GM11168 (cell line): ENCODE results near the gene FRAT2.

ENCODE experiments used
- in situ Hi-C: fragments of 300-500 bp; cut with MboI; formaldehyde crosslinking; loops from one replicate; pipeline ENCODE4 v1.12.0; 2022; ENCODE audit warnings: low sequenced_read_pairs; ENCODE audit not compliant: unreplicated experiment

Gene FRAT2

GRCh38 chr10:97328646-97329453 lies 5.7 kb downstream of the FRAT2 start:
- in situ Hi-C loops = no loop called here

- in situ Hi-C loops = no loop called here
These were observed 6.9 kb downstream of the FRAT2 start for GRCh38 chr10:97327348-97328294.

- in situ Hi-C loops = no loop called here
These were observed 8.8 kb downstream of the FRAT2 start for GRCh38 chr10:97325754-97326153.

- in situ Hi-C loops = no loop called here
These were observed 11.0 kb downstream of the FRAT2 start for GRCh38 chr10:97323501-97323900.

- in situ Hi-C loops = no loop called here
These were observed 12.7 kb downstream of the FRAT2 start for GRCh38 chr10:97321804-97322190.

DNA sequence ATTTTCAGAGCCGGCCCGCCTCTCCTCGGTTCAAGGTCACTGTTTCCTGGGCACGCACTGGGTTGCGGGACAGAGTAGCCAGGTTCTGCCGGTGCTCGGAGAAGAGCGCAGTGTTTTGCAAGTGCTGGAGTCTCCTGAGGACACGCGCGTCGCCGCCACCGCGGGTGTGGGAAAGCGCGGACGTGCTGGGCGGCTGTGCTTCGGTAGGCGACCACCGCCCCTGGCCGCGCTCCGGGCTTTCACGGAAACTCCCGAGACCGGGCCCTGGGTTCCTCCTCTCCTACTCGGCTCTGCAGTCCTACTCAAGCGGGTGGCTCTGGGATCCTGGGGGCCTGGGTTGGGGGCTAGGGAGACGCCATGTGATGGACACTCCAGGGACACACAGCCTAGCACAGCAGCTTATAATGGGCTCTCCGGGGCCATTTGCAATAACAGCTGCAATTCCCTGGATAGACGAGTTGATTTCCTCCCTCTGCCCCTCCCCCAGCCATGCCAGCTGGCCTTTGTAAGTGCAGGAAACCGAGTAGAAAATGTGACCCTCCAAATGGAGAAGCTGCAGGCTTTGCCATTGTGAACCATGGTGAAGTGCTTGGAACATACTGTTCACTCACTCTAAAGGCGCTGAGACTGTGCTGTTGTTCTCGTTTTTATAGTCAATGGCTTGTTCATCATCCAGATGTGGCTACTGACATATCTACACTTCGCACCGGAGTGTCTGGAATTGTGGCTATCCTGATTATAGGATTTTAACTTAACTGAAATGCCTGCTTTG lies 13.3 kb downstream of the FRAT2 start:
- in situ Hi-C loops = no loop called here

DNA sequence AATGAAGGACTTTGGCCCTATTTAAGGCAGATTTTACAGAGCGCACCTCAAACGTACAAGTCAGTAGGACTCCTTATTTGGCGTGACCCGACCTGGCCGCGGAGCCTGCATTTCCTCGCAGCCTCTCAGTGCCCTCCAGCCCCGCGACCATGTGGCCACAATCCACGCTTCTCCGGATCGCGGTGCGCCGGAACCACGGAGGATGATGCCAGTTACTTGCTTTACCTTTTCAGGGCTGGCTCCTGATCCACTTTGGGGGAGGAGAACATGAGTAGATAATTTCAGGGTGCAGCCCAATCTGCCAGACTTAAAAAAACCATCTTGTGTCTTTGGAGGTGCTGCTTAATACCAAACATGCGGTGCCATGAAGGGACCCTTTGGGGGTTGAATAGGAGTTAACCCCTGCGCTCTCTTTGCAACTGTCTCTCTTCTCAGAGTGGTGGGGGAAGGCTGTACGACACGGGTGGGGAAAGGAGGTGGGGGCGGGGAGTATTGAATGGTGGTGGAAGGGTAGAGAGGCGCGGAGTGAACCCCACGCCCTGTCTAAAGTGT lies 14.0 kb downstream of the FRAT2 start:
- in situ Hi-C loops = no loop called here

- in situ Hi-C loops = no loop called here
These were observed 14.7 kb downstream of the FRAT2 start for GRCh38 chr10:97319671-97320479.

DNA sequence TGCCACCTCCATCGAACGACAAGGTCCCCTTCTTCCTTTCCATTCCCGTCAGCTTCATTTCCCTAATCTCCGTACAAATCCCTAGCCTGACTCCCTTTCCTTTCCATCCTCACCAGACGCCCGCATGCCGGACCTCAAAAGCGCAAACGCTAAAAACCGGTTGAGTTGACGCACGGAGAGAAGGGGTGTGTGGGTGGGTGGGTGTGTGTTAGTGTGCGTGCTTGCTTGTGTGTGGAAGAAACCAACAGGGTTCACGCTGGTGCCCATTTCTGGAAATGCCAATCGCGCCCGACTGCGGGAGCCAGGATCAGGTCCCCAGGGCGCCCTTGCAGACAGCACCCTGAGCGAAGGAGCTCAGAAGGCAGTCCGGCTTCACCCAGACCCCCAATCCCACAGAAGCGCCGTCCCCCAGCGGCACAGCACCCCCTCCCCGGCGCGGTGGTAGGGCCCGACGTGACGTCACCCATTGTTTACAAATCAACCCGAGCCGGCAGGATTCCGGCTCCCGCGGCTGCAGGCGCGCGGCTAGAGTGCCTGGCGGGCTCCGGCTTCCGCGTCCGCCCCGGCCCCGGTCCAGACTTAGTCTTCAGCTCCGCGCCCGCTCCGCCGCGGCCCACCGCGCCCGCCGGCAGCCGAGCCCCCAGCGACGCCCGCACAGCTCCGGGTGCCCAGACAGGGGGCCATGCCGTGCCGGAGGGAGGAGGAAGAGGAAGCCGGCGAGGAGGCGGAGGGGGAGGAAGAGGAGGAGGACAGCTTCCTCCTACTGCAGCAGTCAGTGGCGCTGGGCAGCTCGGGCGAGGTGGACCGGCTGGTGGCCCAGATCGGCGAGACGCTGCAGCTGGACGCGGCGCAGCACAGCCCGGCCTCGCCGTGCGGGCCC lies 15.5 kb downstream of the FRAT2 start, which contains the start of gene FRAT1:
Gene FRAT1 (plus strand): TSS at position 500 of the 880 bp plus-strand sequence. CDS start 183 bp downstream, at position 683.
- in situ Hi-C loops = no loop called here

- in situ Hi-C loops = no loop called here
These were observed 19.9 kb downstream of the FRAT2 start for GRCh38 chr10:97314671-97315070.

DNA sequence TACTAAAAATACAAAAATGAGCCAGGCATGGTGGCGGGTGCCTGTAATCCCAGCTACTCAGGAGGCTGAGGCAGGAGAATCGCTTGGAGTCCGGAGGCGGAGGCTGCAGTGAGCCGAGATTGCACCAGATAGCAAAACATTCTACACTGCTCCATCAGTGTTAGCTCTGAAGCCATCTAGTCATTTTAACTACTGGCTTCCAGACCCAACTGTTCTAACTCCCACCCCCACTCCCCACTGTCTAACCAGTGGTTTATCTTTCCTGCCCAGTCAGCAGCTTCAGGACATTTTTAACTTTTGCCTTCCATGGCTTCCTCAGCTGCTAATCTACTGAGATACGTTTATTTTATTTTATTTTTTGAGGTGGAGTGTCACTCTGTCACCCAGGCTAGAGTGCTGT lies 21.6 kb downstream of the FRAT2 start:
- in situ Hi-C loops = no loop called here

DNA sequence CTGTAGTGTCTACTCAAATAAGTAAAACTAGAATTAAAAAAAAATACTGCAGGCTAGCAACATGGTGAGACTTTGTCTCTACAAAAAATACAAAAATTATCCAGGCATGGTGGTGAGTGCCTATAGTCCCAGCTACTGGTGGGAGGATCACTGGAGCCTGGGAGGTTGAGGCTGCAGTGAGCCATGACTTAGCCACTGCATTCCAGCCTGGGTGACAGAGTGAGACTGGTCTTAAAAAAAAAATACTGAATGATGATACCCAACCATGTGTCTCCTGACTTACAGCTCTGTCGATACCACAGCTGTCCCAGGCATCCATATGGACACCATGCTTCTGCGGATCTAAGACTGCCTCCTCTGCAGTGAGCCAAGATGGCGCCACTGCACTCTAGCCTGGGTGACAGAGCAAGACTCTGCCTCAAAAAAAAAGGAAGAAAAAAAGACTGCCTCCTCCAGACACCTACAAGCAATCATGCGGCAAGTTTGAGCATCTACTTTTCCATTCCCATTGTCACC lies 23.4 kb downstream of the FRAT2 start:
- in situ Hi-C loops = no loop called here

DNA sequence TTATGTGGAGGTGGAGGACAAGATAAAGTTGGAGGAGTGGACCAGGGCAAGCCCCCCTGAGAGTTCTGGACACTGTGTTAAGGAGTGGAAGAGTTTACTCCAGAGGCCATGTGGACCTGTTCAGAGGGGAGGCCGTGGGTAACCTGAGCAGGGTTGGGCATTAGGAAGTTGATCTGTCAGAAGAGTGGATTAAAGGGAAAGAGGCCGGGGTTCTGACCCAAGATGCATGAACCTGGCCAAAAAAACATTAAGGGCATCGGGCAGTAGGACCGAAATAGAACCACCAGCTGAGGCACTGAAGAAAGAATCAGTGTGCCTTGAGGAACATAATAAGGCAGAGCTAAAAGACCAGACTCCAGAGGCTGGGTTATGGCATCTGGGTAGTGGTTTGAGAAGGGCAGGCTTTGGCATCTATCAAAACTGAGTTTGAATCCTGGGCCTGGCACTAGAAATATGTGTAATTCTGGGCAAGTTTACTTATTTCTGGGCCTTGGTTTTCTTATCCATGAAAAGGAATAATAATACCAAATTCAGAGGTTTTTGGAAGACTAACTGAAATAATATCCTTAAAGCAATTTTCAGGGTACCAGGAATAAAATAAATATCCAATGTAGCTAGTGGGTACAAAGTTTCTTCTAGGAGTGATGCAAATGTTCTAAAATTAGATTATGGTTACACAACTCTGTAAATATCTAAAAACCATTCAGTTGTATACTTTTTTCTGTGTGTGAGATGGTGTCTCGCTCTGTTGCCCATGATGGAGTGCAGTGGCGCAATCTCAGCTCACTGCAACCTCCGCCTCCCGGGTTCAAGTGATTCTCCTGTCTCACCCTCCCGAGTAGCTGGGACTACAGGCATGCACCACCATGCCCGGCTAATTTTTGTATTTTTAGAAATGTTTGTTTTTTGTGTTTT lies 26.4 kb downstream of the FRAT2 start:
- in situ Hi-C loops = no loop called here

- in situ Hi-C loops = no loop called here
These were observed 27.1 kb downstream of the FRAT2 start for GRCh38 chr10:97307441-97307840.

- in situ Hi-C loops = no loop called here
These were observed 32.3 kb downstream of the FRAT2 start for GRCh38 chr10:97302088-97302791.

- in situ Hi-C loops = no loop called here
These were observed 33.5 kb downstream of the FRAT2 start for GRCh38 chr10:97300980-97301379.

DNA sequence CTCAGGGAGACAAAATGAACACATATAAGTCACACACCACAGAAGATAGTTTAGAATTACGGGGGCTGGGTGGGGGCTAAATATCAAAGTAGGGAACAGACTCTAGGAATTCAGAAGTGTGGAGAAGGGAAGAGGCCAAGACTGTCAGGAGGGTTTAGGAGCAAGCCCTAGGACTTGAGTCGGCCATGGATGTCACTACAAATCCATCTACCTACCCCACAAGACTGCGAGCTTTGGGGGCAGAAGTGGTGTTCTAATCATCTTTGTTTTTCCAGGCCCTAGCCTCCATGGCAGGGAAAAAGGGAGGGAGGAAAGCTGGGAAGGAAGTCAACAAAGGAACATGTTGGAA lies 36.3 kb downstream of the FRAT2 start:
- in situ Hi-C loops = no loop called here
